ENCODE measurements around the gene YIPF3. TPM values are rescaled to one million over a fixed set of nuclear protein-coding genes. Genes with fewer than 3 reads are reported as not detected.
"Not testable (repeated sequence)": the region's sequence is repeated elsewhere in the genome, so short reads cannot be mapped to it uniquely, and the experiment has no call there.

YIPF3 gene
- total RNA-seq, 4 donors from 2014 or later = 61.7 to 105 (median 77.9) TPM

GRCh38 chr6:43468240-43468639 is 48.5 kb downstream of the YIPF3 start:
- Histone ChIP-seq H3K9me3 (no peaks in the 10 kb centered on the region), H3K27me3 (peaks cover 0 to 27% of the 10 kb centered on the region in 2 donors), H3K36me3 (no peaks in the 10 kb centered on the region), H3K27ac (no peak overlapping the region), H3K4me1 (no peaks in the 10 kb centered on the region), H3K4me3 (no peak overlapping the region)
- TF ChIP-seq, protein P1, sequence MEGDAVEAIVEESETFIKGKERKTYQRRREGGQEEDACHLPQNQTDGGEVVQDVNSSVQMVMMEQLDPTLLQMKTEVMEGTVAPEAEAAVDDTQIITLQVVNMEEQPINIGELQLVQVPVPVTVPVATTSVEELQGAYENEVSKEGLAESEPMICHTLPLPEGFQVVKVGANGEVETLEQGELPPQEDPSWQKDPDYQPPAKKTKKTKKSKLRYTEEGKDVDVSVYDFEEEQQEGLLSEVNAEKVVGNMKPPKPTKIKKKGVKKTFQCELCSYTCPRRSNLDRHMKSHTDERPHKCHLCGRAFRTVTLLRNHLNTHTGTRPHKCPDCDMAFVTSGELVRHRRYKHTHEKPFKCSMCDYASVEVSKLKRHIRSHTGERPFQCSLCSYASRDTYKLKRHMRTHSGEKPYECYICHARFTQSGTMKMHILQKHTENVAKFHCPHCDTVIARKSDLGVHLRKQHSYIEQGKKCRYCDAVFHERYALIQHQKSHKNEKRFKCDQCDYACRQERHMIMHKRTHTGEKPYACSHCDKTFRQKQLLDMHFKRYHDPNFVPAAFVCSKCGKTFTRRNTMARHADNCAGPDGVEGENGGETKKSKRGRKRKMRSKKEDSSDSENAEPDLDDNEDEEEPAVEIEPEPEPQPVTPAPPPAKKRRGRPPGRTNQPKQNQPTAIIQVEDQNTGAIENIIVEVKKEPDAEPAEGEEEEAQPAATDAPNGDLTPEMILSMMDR (IDR thresholded peaks at IDR 0.05) = no peak
- TF ChIP-seq POLR2A (IDR thresholded peaks at IDR 0.05) (no peak), EP300 (IDR thresholded peaks at IDR 0.05) (no peak)
- DNase-seq (ENCODE audit: low spot score in 2 of 2) = no peak
- WGBS, 2 donors = 80 to 83% methylated on average over 4 of the region's 4 CpGs

GRCh38 chr6:43467752-43468151 is 49.0 kb downstream of the YIPF3 start:
- H3K27ac ChIP-seq = no peak overlapping the region
- TF ChIP-seq, protein P1 (IDR thresholded peaks at IDR 0.05) = no peak
- no peak for TF ChIP-seq EP300 (IDR thresholded peaks at IDR 0.05)
- no peaks in the 10 kb centered on the region for H3K36me3 ChIP-seq
- H3K9me3 ChIP-seq = no peaks in the 10 kb centered on the region
- no peaks in the 10 kb centered on the region for H3K4me1 ChIP-seq
- no peak for DNase-seq (ENCODE audit: low spot score in 2 of 2)
- H3K27me3 ChIP-seq = peaks cover 0 to 32% of the 10 kb centered on the region in 2 donors
- 80 to 83% methylated on average over 4 of the region's 4 CpGs for WGBS, 2 donors
- H3K4me3 ChIP-seq = no peak overlapping the region

DNA sequence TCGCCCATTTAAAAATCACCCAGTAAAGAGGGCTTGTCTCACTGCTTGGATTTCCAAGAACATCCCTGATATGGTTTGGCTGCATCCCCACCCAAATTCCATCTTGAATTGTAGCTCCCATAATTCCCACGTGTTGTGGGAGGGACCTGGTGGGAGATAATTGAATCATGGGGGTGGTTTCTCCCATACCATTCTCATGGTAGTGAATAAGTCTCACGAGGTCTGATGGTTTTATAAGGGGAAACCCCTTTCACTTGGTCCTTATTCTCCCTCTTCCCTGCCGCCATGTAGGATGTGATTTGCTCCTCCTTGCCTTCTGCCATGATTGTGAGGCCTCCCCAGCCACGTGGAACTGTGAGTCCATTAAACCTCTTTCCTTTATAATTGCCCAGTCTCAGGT is 49.5 kb downstream of the YIPF3 start:
- 54 to 59% methylated on average over 5 of the region's 5 CpGs for WGBS, 2 donors
- H3K27me3 ChIP-seq = peaks cover 0 to 37% of the 10 kb centered on the region in 2 donors
- DNase-seq (ENCODE audit: low spot score in 2 of 2) = not testable (repeated sequence)

GRCh38 chr6:43465948-43466347 is 50.8 kb downstream of the YIPF3 start:
- Histone ChIP-seq H3K27ac (no peak overlapping the region), H3K4me1 (no peaks in the 10 kb centered on the region), H3K36me3 (no peaks in the 10 kb centered on the region), H3K4me3 (no peak overlapping the region), H3K27me3 (peaks cover 0 to 50% of the 10 kb centered on the region in 2 donors), H3K9me3 (no peaks in the 10 kb centered on the region)
- no peak for DNase-seq (ENCODE audit: low spot score in 2 of 2)
- 67 to 69% methylated on average over 2 of the region's 2 CpGs for WGBS, 2 donors
- TF ChIP-seq, protein P1 (IDR thresholded peaks at IDR 0.05) = no peak
- TF ChIP-seq POLR2A (IDR thresholded peaks at IDR 0.05) = no peak

More for the DNA sequence above, 49.5 kb downstream of the YIPF3 start:
- H3K4me1 ChIP-seq, H3K27ac ChIP-seq, H3K4me3 ChIP-seq, H3K36me3 ChIP-seq, H3K9me3 ChIP-seq: not testable (repeated sequence)

- no peaks in the 10 kb centered on the region for H3K36me3 ChIP-seq
- 86 to 89% methylated on average over 8 of the region's 8 CpGs for WGBS, 2 donors
- H3K27me3 ChIP-seq = peaks cover 0 to 63% of the 10 kb centered on the region in 2 donors
Measured at GRCh38 chr6:43464337-43464736, 52.4 kb downstream of the YIPF3 start.

More at GRCh38 chr6:43464337-43464736, 52.4 kb downstream of the YIPF3 start:
- Histone ChIP-seq H3K4me1 (no peaks in the 10 kb centered on the region), H3K9me3 (no peaks in the 10 kb centered on the region), H3K27ac (no peak overlapping the region), H3K4me3 (no peak overlapping the region)
- TF ChIP-seq, protein P1 (IDR thresholded peaks at IDR 0.05) = no peak
- TF ChIP-seq EP300 (IDR thresholded peaks at IDR 0.05) = no peak
- TF ChIP-seq POLR2A (IDR thresholded peaks at IDR 0.05) = no peak
- no peak for DNase-seq (ENCODE audit: low spot score in 2 of 2)
